HG03469 (cell line): Measurements from ENCODE around the gene PNMT.

Source experiments
- ATAC-seq: cut with Tn5 transposase; IDR thresholded peaks from one replicate; pipeline ENCODE4 v1.9.1; 2021; ENCODE audit warnings: mild to moderate bottlenecking, moderate library complexity, moderate number of reproducible peaks; ENCODE audit not compliant: unreplicated experiment

The PNMT gene

DNA sequence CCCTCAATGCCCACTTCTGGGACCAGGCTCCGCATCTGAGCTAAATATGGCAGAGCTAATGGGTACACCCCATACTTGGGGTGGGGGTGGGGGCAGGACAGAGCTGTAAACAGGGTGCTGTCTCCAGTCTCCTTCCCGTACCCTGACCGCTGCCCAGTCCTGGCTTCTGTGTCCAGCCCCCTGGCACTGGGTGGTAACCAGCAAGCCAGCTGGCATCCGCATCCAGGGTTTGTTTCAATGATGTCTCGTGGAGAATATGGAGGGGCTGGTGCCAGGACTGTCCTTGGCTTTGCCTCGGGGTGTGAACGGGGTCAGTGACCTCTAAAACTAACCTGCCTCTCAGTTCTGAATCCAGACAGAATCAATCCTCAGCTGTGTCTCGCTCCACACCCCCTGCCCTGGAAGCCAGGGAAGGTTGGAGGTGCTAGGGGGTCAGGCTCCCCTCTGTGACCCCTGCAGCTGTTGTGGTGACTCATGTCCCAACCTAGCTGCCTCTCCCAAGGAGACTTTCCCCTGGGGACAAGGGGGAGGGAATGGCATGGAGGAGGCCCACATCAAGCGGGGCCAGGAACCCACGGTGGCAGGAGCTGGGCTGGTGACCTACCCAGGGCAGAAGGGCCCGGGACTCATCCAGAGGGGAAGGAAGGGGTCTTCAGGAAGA is 1.5 kb upstream of the PNMT start:
- no peak for ATAC-seq

DNA sequence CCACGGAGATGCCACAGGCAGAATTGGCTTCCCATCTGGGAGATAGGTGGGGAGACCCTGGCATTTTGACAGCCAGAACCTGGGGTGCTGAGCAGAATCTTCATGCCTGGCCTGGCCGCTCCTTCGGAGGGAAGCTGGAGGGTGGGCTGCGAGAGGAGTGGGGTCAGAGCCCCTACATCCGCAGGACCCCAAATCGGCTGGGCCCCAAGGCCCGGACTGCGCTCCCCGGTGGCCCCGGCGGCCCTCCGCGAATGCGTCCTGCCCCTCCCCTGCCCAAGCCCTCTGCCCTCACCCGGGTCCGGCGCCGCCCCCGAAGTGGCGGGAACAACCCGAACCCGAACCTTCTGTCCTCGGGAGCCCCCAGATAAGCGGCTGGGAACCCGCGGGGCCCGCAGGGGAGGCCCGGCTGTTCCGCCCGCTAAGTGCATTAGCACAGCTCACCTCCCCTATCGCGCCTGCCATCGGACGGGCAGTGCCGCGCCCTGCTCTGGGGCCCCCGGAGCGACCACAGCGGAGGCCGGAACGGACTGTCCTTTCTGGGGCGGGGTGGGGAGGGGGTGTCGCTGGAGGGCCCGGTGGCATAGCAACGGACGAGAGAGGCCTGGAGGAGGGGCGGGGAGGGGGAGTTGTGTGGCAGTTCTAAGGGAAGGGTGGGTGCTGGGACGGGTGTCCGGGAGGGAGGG is 850 bp upstream of the PNMT start:
- no peak for ATAC-seq

- ATAC-seq, result no peak
Observed at GRCh38 chr17:39669897-39670735, 1.9 kb downstream of the PNMT start.

- no peak for ATAC-seq
Observed at GRCh38 chr17:39670746-39671145, 2.5 kb downstream of the PNMT start.

DNA sequence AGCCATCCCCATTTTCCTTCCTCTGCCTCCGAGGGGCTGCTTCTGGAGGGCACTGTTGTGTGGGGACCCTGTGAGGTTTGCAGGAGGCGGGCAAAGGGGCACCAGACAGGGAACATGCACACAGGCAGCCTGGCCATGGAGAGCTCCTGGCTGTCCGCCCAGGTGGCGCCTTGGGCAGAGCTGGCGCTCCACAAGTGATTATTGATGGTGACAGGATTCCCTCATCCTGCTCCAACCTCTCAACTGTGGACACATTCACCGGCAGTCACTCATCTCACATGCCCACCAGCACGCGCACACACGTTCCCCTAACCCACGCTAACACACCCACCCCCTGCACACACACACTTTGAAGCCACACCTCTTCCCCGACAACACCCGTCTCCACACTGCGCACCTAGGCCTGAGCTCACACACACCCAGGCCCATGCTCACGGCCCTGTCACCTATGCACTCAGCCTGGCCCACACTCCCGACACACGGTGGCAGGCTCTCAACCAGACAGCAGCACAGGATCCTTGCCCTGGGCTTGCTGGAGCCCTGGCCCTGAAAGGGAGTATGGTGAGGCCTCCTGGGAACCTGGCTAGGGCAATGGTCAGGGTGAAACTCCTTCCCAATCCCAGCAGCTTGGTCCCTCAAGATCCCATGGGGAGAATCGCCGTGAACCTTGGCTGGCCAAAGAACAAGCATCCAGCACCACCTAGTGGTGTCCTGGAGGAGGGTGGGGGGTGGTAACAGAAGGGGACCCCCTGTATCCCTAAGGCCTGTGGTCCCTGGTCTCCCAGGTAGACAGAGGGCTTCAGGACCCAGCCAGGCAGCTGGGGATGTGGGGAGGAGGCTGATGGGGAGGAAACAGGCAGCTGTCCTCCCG is 3.6 kb downstream of the PNMT start:
- ATAC-seq, result no peak

DNA sequence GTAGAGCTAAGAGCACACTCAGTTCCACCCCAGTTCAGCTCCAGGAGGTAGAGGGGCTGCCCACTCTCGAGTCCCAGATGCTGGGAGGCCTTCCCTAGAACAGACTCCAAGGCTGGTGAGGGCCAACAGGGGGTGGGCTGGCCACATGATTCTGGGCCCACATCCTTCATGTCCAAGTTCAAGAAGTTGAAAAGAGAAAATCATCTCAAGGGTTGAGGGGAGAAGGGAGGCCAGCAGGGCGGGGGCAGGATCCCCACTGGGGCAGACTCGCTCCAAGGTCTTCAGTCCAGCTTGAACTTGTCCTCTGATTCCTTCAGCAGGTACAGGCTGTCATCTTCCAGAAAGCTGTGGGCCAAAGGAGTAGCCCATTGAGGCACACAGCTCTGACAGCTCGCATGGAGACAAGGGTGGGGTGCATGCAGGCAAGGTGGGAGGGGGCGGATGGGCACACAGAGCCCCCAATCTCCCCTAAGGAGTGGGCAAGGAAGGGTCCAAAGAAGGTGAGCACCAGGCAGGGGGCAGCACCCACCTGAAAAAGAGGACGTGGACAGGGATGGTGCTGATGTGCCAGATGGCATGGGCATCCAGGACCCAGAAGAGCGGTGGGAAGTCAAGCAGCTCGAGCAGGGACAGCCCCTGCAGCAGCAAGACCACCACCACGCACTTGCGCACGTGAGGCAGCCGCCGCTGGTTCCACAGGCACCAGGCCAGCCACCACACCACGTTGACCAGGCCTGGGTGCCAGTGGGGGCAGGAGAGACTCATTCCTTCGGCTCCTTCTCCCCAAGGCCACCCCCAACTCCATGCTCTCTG is 4.5 kb downstream of the PNMT start:
- ATAC-seq, result no peak

DNA sequence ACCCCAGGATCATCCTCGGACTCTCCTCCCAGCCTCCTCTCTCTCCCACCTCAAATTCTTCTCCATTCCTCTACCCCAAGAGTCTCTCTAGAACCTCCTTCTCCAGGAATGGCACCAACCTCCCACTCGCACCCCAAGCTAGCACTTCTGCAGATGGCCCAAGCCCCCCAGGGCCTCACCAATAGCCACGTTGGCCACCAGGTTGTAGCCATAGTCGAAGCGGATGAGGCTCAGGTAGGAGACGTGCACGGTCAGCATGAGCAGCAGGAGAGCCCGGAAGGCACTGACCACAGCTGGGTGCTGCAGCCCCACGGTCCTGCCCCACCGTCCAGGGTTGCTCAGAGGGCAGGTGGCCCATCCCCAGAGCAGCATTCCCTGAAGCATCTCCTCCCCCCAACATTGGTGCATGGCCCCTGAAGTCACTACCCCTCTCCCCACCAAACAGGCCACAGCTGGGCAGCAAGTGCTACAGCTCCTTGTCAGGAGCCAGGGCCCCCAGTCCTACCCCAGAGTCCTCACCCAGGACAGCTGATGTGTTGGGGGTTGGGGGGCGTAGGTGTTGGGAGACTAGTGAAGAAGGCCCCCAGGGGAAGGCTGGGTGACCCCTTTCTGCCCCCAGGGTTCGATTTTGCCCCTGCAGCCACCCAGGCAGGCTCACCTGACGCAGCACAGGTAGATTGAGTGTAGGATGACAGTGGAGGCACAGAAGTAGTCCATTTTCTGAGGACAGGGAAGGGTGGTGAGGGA is 5.3 kb downstream of the PNMT start:
- ATAC-seq, result no peak

GRCh38 chr17:39674179-39674578 is 5.9 kb downstream of the PNMT start:
- no peak for ATAC-seq

DNA sequence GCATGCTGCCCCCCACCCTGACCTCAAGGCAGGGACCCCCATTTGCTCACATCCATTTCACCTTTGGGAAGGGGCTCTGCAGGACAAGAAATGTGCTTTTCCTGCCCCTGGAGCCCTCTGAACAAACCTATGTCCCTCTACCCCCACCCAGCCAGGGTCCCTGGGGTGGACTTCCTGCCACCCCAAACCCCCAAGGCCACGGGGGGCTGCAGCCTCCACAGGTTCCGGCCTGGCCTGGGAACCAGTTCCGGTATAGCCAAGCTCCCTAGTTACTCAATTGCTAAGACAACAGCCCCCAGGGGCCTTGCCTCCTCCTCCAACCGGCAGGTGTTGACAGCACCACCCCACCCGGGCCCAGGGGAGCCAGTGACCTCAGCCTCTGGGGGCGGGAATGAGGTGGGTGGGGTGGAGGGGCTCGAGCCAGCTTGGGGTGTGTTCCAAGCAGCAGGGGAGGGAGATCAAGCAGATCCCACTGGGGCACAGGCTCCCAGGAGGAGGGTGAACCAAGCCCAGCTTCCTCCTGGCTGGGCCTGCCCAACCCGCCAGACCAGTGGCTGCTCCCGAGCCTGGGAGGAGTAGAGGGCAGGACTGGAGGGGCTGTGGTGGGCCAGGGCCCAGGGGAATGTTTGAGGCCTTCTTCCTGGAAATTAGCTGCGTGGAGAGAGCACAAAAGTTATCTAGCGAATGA is 6.6 kb downstream of the PNMT start:
- ATAC-seq, result no peak

DNA sequence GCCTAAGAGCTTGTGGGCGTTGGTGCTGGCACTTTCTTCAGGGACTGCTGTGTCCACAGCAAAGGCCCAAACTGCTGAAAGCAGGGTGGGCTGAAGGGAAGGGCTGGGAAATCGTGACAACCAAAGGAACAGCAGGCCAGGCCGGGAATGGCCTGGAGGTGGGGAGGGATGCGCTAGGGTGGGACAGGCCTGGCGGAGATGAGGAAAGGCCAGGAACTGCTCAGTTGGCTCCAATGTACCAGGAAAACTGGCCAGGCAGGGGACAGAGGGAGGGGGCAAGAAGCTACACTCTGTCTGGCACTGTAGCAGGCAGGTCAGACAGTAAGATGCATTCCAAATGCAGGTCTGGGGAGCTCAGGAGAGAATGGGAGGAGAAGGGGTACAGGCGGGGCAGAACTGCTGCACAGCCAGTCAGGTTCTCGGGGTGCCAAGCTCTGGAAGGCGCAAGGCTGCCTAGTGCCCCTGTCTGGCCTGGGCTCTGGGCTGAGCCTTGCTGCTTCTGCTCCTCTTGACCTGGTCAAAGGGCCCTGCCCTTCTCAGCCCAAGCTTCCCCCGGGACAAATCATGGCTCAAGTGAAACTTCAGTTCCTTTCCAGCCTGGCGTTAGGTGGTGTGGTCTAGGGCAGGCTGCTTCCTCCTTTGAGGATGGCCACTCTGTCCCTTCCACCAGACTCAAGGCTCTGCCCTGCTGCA is 7.3 kb downstream of the PNMT start:
- no peak for ATAC-seq

GRCh38 chr17:39676198-39676819 is 8.1 kb downstream of the PNMT start:
- ATAC-seq, result no peak

DNA sequence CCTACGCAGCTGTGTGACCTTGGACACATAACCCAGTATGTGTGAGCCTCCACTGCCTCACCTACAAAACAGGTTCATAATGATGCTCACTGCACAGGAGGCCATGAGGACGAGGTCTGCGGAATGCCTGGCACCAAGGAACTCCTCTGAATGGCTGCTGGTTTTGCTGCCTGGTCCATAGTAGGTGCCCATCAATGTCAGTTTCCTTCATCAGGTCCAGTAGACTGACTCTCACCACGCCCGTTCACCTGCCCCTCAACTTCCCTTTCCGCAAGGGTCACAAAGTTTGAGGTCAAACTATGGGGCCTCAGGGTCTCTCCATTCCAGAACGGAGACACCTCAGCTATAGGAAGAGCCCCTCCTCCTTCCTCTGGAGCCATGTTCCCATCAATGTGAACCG is 8.8 kb downstream of the PNMT start:
- ATAC-seq, result no peak

- ATAC-seq, result no peak
Observed at GRCh38 chr17:39677542-39678339, 9.5 kb downstream of the PNMT start.

- ATAC-seq, result no peak
Observed at GRCh38 chr17:39678340-39679116, 10.3 kb downstream of the PNMT start.

GRCh38 chr17:39679521-39680192 is 11.4 kb downstream of the PNMT start:
- ATAC-seq, result no peak
